Measurements from ENCODE around the gene HYLS1.

DNA sequence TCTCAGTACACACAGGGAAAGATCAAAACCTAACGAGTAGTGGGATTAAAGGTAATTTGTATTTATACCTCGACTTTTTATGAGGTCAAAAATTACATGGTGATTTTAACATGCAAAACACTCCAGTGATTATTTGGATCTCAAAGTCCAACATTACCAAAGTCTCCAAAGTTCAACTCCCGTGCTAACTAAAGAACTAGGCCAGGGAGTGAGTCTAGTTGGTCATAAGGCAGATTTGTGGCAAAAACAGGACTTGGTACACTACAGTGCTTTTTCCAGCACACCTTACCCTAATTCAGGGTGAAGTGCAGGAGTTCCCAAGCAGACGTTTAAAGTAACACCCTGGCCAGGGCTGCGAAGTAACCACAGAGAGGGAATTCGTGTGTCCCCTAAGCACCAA, 14.4 kb downstream of the HYLS1 start:
- TF ChIP-seq POLR2AphosphoS5 (IDR thresholded peaks at IDR 0.05; ENCODE audit: borderline replicate concordance, low read depth, low read length) (no peak), EZH2 (IDR thresholded peaks at IDR 0.05) (no peak), FOXP2 (optimal IDR thresholded peaks at IDR 0.05; ENCODE audit: control extremely low read depth, extremely low read length, insufficient read depth) (no peak)
